ENCODE measurements around the gene CYP2B6.
"Not testable (repeated sequence)": the region's sequence is repeated elsewhere in the genome, so short reads cannot be mapped to it uniquely, and the experiment has no call there.

CYP2B6 gene

GRCh38 chr19:40990972-40991381 lies at the start of gene CYP2B6:
Gene CYP2B6 (plus strand): TSS chr19:40991282. CDS start chr19:40991306, 24 bp downstream.
- DNase-seq: no peak

- DNase-seq: no peak
Observed at GRCh38 chr19:40941481-40942219, 49.4 kb upstream of the CYP2B6 start.

GRCh38 chr19:40945645-40946044 lies 45.4 kb upstream of the CYP2B6 start:
- DNase-seq: no peak

- no peak for DNase-seq
Observed at GRCh38 chr19:40947114-40947513, 44.0 kb upstream of the CYP2B6 start.

- DNase-seq: no peak
Observed at GRCh38 chr19:40947573-40947972, 43.5 kb upstream of the CYP2B6 start.

- DNase-seq: no peak
Observed at GRCh38 chr19:40948580-40949299, 42.3 kb upstream of the CYP2B6 start.

- no peak for DNase-seq
Observed at GRCh38 chr19:40954573-40954972, 36.5 kb upstream of the CYP2B6 start.

GRCh38 chr19:40959338-40959737 lies 31.7 kb upstream of the CYP2B6 start:
- no peak for DNase-seq

GRCh38 chr19:40960062-40960685 lies 30.9 kb upstream of the CYP2B6 start:
- DNase-seq: no peak

GRCh38 chr19:40960780-40961179 lies 30.3 kb upstream of the CYP2B6 start:
- no peak for DNase-seq

GRCh38 chr19:40962460-40962961 lies 28.6 kb upstream of the CYP2B6 start:
- DNase-seq: no peak

- not testable (repeated sequence) for DNase-seq
Observed at GRCh38 chr19:40964361-40964760, 26.7 kb upstream of the CYP2B6 start.

- not testable (repeated sequence) for DNase-seq
Observed at GRCh38 chr19:40965351-40965750, 25.7 kb upstream of the CYP2B6 start.

GRCh38 chr19:40966591-40966990 lies 24.5 kb upstream of the CYP2B6 start:
- DNase-seq: not testable (repeated sequence)

- DNase-seq: not testable (repeated sequence)
Observed at GRCh38 chr19:40968065-40968464, 23.0 kb upstream of the CYP2B6 start.

- not testable (repeated sequence) for DNase-seq
Observed at GRCh38 chr19:40969721-40970120, 21.4 kb upstream of the CYP2B6 start.

- not testable (repeated sequence) for DNase-seq
Observed at GRCh38 chr19:40970396-40971345, 20.4 kb upstream of the CYP2B6 start.

GRCh38 chr19:40974633-40975037 lies 16.4 kb upstream of the CYP2B6 start:
- peak; percentile 61 for DNase-seq

- DNase-seq: no peak
Observed at GRCh38 chr19:40976134-40976533, 14.9 kb upstream of the CYP2B6 start.

GRCh38 chr19:40976724-40977123 lies 14.4 kb upstream of the CYP2B6 start:
- no peak for DNase-seq

- DNase-seq: not testable (repeated sequence)
Observed at GRCh38 chr19:40979759-40980158, 11.3 kb upstream of the CYP2B6 start.

GRCh38 chr19:40980743-40981442 lies 10.2 kb upstream of the CYP2B6 start:
- not testable (repeated sequence) for DNase-seq

All from retina (tissue), 1 donor.